Measurements from ENCODE around the gene BCAS4. TPM values are rescaled to one million over a fixed set of nuclear protein-coding genes. Genes with fewer than 3 reads are reported as not detected.
"Not testable (repeated sequence)": the region's sequence is repeated elsewhere in the genome, so short reads cannot be mapped to it uniquely, and the experiment has no call there.

The BCAS4 gene
- total RNA-seq, 2 experiments from 2014 or later, result 7.4 to 10.6 TPM

- no peak for DNase-seq
- H3K27ac Mint-ChIP-seq, result no peak overlapping the region
- peaks cover 3% of the 10 kb centered on the region for H3K27me3 Mint-ChIP-seq
- no peak overlapping the region for H3K4me3 Mint-ChIP-seq
- H3K4me1 Mint-ChIP-seq, result no peaks in the 10 kb centered on the region
- H3K36me3 Mint-ChIP-seq (ENCODE audit: low read depth), result no peaks in the 10 kb centered on the region
- no peaks in the 10 kb centered on the region for H3K9me3 Mint-ChIP-seq
- ChIA-PET POLR2A (no interaction called here), CTCF (no interaction called here)
These were observed 32.2 kb upstream of the BCAS4 start for GRCh38 chr20:50762435-50763220.

GRCh38 chr20:50763550-50764458, 31.1 kb upstream of the BCAS4 start:
- H3K27ac Mint-ChIP-seq; H3K4me1 Mint-ChIP-seq; H3K27me3 Mint-ChIP-seq; H3K36me3 Mint-ChIP-seq (ENCODE audit: low read depth); DNase-seq; H3K9me3 Mint-ChIP-seq; POLR2A ChIA-PET; H3K4me3 Mint-ChIP-seq: not testable (repeated sequence)
- CTCF ChIA-PET, result interaction anchor here (1.3 kb wide), 1 partner anchor 30 kb away, joined by 3 read pairs; no protein-coding TSS in a partner anchor

- POLR2A ChIA-PET; H3K4me3 Mint-ChIP-seq; H3K27ac Mint-ChIP-seq; H3K9me3 Mint-ChIP-seq; DNase-seq; H3K36me3 Mint-ChIP-seq (ENCODE audit: low read depth); H3K4me1 Mint-ChIP-seq; H3K27me3 Mint-ChIP-seq: not testable (repeated sequence)
- CTCF ChIA-PET, result interaction anchor here (1.3 kb wide), 2 partner anchors 16 to 29 kb away, joined by 3 to 6 read pairs; no protein-coding TSS in a partner anchor
These were observed 29.6 kb upstream of the BCAS4 start for GRCh38 chr20:50765251-50765650.

- Mint-ChIP-seq H3K27ac (no peak overlapping the region), H3K4me3 (no peak overlapping the region), H3K27me3 (peaks cover 3% of the 10 kb centered on the region), H3K4me1 (no peaks in the 10 kb centered on the region), H3K9me3 (no peaks in the 10 kb centered on the region), H3K36me3 (ENCODE audit: low read depth) (no peaks in the 10 kb centered on the region)
- CTCF ChIA-PET, result interaction anchor here (1.3 to 1.5 kb wide), 2 partner anchors 16 to 20 kb away, joined by 5 to 6 read pairs; no protein-coding TSS in a partner anchor
- POLR2A ChIA-PET, result no interaction called here
- DNase-seq, result no peak
These were observed 29.2 kb upstream of the BCAS4 start for GRCh38 chr20:50765674-50766073.

- not testable (repeated sequence) for H3K27ac Mint-ChIP-seq, H3K27me3 Mint-ChIP-seq
- CTCF ChIA-PET, result interaction anchor here (1.5 kb wide), 1 partner anchor 22 kb away, joined by 5 read pairs; no protein-coding TSS in a partner anchor
These were observed 27.7 kb upstream of the BCAS4 start for GRCh38 chr20:50766955-50767809.

GRCh38 chr20:50768991-50769390, 25.9 kb upstream of the BCAS4 start:
- H3K4me3 Mint-ChIP-seq; DNase-seq; H3K4me1 Mint-ChIP-seq; POLR2A ChIA-PET; H3K9me3 Mint-ChIP-seq; H3K27me3 Mint-ChIP-seq; H3K36me3 Mint-ChIP-seq (ENCODE audit: low read depth); H3K27ac Mint-ChIP-seq: not testable (repeated sequence)
- CTCF ChIA-PET, result interaction anchor here (0.6 kb wide), 1 partner anchor 1416 kb away, joined by 3 read pairs; no protein-coding TSS in a partner anchor

More at GRCh38 chr20:50766955-50767809, 27.7 kb upstream of the BCAS4 start:
- DNase-seq; H3K9me3 Mint-ChIP-seq; H3K4me3 Mint-ChIP-seq; POLR2A ChIA-PET; H3K4me1 Mint-ChIP-seq; H3K36me3 Mint-ChIP-seq (ENCODE audit: low read depth): not testable (repeated sequence)

GRCh38 chr20:50769551-50770085, 25.2 kb upstream of the BCAS4 start:
- H3K4me1 Mint-ChIP-seq; CTCF ChIA-PET; DNase-seq; H3K27me3 Mint-ChIP-seq; H3K4me3 Mint-ChIP-seq; H3K27ac Mint-ChIP-seq; H3K36me3 Mint-ChIP-seq (ENCODE audit: low read depth); H3K9me3 Mint-ChIP-seq; POLR2A ChIA-PET: not testable (repeated sequence)

GRCh38 chr20:50771419-50772080, 23.3 kb upstream of the BCAS4 start:
- not testable (repeated sequence) for H3K9me3 Mint-ChIP-seq, H3K4me1 Mint-ChIP-seq

GRCh38 chr20:50772420-50773185, 22.3 kb upstream of the BCAS4 start:
- Mint-ChIP-seq H3K27me3 (peaks cover 4% of the 10 kb centered on the region), H3K4me1 (no peaks in the 10 kb centered on the region), H3K36me3 (ENCODE audit: low read depth) (no peaks in the 10 kb centered on the region), H3K27ac (no peak overlapping the region), H3K9me3 (no peaks in the 10 kb centered on the region), H3K4me3 (no peak overlapping the region)
- ChIA-PET POLR2A (no interaction called here), CTCF (interaction anchor here (0.6 to 0.9 kb wide), 3 partner anchors 18 to 507 kb away, joined by 3 read pairs; no protein-coding TSS in a partner anchor)
- no peak for DNase-seq

More at GRCh38 chr20:50771419-50772080, 23.3 kb upstream of the BCAS4 start:
- H3K36me3 Mint-ChIP-seq (ENCODE audit: low read depth); H3K4me3 Mint-ChIP-seq; DNase-seq; H3K27ac Mint-ChIP-seq; POLR2A ChIA-PET; H3K27me3 Mint-ChIP-seq: not testable (repeated sequence)
- CTCF ChIA-PET, result interaction anchor here (0.9 kb wide), 1 partner anchor 53 kb away, joined by 3 read pairs; no protein-coding TSS in a partner anchor

GRCh38 chr20:50774515-50774914, 20.3 kb upstream of the BCAS4 start:
- POLR2A ChIA-PET, result no interaction called here
- H3K27ac Mint-ChIP-seq, result no peak overlapping the region
- CTCF ChIA-PET, result interaction anchor here (0.8 kb wide), 1 partner anchor 18 kb away, joined by 3 read pairs; no protein-coding TSS in a partner anchor
- no peaks in the 10 kb centered on the region for H3K4me1 Mint-ChIP-seq
- no peaks in the 10 kb centered on the region for H3K9me3 Mint-ChIP-seq
- DNase-seq, result no peak
- no peak overlapping the region for H3K4me3 Mint-ChIP-seq
- peaks cover 7% of the 10 kb centered on the region for H3K27me3 Mint-ChIP-seq
- no peaks in the 10 kb centered on the region for H3K36me3 Mint-ChIP-seq (ENCODE audit: low read depth)

- Mint-ChIP-seq H3K4me3 (no peak overlapping the region), H3K27ac (no peak overlapping the region), H3K27me3 (peaks cover 10% of the 10 kb centered on the region), H3K9me3 (no peaks in the 10 kb centered on the region), H3K36me3 (ENCODE audit: low read depth) (no peaks in the 10 kb centered on the region), H3K4me1 (no peaks in the 10 kb centered on the region)
- no peak for DNase-seq
- ChIA-PET POLR2A (no interaction called here), CTCF (interaction anchor here (1.4 kb wide), 1 partner anchor 18 kb away, joined by 5 read pairs; the partner anchor contains the start of gene BCAS4)
These were observed 18.6 kb upstream of the BCAS4 start for GRCh38 chr20:50776122-50776817.

All from activated CD4-positive, alpha-beta T cell treated with anti-CD3 and anti-CD28 coated beads, Interleukin-2, amount 10 ng/mL, durations not matched to agents 7 days and 5 days (primary cell).